Measurements from ENCODE around the gene COLEC11.
"Not testable (repeated sequence)": the region's sequence is repeated elsewhere in the genome, so short reads cannot be mapped to it uniquely, and the experiment has no call there.

COLEC11 gene

GRCh38 chr2:3625186-3625585 is 30.3 kb downstream of the COLEC11 start:
- DNase-seq (ENCODE audit: low read depth): no peak

DNA sequence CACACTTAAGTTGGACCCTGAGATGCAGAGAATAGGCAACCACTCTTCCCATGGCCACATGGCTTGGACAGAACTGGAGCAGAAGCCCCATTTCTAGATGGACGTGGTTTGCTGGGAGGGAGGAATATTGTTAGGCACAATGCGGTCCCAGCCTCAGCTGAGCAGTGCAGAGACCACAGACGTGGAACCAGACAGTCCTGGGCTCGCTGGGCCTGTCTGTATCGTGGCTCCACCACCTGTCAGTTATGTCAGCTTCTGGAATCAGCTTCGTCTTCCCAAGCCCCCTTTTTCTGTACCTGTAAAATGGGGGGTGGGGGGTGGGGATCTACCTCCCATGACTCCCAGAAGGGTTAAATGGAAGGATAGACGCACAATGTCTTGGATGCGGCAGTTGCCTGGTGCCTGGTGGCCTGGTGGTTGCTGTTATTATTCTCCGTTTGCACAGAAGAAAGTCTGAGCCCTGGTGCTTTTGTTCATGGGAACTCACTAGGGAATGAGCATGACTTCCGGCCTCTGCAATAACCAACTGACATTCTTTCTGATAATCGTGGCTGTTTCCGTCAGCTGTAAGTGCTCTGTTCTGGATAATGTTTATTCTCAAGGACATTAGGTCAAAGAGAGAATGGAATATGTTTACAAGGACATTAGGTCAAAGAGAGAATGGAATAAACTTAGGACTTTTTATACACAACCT is 31.4 kb downstream of the COLEC11 start:
- DNase-seq (ENCODE audit: low read depth): no peak

DNA sequence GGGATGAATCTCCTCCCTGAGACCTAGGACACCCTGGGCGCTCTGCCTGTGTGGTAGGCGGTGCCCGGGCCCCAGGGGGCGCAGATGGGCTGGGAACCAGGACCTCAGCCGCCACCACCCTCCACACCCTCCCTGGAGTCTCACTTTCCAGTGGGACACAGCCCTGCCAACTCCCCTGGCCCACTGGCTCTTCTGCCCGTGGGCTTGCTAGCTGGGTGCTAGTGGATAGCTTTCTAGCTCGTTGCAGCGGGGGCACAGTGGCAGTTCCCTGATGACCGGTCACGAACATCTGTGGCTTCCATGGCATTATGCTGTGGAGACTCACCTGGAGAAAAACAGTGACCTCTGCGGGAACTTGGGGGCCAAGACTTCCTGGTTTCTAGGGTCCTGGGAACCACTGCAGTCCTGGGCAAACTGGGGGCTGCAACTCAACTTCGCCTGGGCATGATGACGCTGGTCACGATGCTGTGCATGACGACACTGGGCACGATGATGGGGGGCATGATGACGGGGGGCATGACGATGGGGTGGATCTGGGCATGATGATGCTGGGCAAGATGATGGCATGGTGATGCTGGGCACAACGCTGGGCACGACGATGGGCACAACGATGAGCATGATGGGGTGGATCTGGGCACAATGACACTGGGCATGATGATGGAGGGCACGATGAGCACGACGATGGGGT is 32.0 kb downstream of the COLEC11 start:
- DNase-seq (ENCODE audit: low read depth): no peak

- no peak for DNase-seq (ENCODE audit: low read depth)
These were observed 32.7 kb downstream of the COLEC11 start for GRCh38 chr2:3627500-3628100.

- no peak for DNase-seq (ENCODE audit: low read depth)
These were observed 33.3 kb downstream of the COLEC11 start for GRCh38 chr2:3628241-3628679.

DNA sequence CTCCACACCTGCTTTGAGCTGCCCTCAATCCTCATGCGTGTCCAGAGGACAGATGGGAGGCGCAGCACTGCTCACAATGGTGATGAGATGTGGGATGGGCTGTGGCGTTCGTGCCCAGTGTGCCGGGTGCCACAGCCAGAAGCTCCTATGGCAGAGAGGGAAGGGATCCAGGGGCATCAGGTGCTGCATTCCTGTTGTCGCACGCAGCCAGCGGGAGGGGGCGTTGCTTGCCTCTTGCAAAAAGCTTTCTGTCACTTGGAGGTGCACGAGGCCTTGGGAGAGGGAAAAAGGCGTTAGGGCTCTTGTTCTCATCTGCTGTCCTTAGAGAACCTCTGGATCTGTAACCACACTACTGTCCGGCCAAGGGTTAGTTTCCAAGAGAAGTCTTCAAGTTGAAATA is 33.9 kb downstream of the COLEC11 start:
- DNase-seq (ENCODE audit: low read depth): no peak

DNA sequence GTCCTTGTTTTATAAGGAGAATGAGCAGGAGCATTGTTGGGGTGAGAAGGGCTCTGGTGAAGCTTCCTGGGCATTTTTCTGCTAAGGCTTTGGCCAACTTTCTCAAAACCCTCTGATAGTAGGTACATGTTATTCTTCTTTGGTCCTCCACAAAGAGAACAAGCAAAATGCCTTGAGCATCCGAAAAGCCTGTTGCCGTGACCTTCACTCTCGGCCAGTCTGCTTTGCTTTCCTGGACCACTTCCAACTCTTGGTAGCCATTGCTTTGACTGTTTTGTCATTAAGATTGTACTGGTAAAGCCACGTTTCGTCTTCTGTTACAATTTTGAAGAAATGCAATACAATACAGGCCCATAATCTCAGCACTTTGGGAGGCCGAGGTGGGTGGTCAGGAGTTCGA is 35.7 kb downstream of the COLEC11 start:
- no peak for DNase-seq (ENCODE audit: low read depth)

DNA sequence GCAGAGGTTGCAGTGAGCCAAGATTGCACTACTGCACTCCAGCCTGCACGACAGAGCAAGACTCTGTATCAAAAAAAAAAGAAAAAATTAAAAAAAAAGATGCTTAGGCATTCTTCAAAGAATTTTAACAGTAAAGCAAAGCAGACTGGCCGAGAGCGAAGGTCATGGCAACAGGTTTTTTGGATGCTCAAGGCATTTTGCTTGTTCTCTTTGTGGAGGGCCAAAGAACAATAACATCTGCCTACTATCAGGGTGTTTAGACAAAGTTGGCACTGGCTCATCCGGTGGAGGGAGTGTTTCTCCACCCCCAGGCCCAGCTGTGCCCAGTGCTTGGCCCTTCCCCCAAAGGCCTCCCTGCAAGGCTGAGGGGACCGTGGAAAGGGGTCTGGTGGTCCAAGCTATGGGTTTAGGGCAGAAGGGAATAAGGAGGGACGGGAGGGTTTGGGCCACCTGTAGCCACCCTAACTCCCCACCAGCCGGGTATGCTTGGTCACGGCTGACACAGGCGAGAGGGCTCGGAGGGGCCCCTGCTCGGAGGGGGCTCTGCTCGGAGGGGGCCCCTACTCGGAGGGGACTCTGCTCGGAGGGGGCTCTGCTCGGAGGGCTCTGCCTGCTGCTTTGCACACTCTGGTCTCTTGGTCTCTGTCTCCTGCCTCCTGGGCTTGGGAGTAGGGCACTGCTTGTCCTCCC is 36.4 kb downstream of the COLEC11 start:
- DNase-seq (ENCODE audit: low read depth): no peak

DNA sequence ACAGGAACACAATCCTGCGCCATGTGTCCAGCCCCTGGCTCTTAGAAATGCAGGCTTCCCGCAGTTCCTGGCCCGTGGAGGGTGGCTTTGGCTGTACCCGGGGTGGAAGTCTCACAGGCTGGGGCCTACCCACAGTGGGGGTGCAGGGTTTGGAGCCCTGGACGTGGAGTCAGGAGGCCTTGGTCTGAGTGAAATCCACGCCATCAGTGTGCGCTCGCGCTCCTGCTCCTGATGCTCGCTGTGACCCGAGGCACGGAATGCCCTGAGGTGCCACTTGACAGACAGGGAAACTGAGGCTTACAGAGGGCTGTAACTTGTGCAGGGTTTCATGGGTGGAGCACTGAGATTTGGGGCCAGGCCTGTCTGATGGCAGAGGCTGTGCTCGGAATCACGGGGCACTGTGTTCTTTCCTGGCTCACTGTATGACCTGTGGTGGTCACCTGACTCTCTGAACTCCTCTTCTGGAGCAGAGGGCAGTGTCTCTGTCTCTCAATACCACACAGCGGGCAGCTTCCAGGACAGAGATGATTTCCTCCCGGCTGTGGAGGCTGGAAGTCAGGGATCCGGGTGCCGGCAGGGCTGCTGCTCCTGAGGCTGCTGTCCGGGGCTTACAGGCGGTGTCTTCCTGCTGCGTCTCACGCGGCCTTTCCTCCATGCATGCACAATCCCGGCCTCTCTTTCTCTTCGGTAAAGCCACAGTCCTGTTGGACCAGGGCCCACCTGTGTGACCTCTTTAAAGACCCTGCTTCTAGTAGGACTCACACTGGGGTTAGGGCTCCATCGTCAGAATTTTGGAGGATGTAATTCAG is 37.1 kb downstream of the COLEC11 start:
- DNase-seq (ENCODE audit: low read depth): no peak

DNA sequence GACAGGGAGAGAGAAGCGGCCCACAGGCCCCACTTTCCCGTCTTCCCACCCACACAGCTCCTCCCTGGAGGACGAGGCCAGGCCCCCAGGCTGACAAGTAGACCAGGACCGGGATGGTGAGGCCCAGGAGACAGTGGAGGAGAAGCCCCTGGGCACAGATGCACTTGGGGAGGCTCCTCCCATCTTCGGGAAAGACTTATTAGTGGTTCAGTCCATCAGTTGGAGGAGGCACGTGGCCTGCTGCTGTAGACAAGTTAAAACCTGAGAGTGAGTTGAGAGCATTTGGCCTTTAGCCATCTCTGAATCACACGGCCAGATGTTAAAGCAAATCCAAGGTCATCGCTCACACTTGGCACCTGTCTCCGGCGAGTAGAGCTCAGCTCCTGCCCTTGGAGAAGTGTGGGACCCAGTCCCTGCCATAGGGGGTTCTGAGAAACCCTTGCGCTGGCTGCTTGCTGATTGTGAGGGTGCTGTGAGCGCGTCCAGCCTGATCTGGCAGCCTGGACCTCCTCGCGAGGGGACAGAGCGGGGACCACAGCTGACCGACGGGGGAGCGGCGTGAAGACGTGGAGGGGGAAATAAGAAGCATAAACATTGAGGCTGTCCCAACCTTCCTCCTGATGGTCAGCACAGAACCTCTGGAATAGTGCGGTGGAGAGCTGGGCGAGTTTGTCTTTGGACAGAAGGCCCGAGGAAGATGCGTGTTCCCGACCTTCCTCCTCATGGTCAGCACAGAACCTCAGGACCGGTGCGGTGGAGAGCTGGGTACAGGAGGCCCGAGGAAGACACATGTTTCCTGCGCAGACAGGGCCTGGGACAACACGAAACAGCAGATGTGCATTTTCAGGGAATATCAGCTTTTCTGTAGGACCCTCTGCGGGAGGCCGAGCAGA is 38.4 kb downstream of the COLEC11 start:
- DNase-seq (ENCODE audit: low read depth): no peak

GRCh38 chr2:3633982-3634595 is 39.2 kb downstream of the COLEC11 start:
- DNase-seq (ENCODE audit: low read depth): no peak

- DNase-seq (ENCODE audit: low read depth): no peak
These were observed 39.7 kb downstream of the COLEC11 start for GRCh38 chr2:3634596-3635121.

GRCh38 chr2:3635171-3635974 is 40.5 kb downstream of the COLEC11 start:
- DNase-seq (ENCODE audit: low read depth): no peak

DNA sequence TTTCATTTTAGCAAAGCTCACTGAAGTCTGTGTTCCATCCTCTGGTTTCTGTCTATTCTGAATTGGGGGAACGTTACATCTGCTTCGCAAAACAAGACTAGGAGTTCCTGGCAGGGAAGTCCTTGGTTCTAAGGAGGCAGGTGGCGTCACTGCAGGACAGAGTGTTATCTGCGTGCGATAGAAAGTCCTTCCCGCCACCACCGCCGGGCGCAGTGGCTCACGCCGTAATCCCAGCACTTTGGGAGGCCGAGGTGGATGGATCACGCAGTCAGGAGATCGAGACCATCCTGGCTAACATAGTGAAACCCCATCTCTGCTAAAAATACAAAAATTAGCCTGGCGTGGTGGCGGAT is 41.0 kb downstream of the COLEC11 start:
- not testable (repeated sequence) for DNase-seq (ENCODE audit: low read depth)

DNA sequence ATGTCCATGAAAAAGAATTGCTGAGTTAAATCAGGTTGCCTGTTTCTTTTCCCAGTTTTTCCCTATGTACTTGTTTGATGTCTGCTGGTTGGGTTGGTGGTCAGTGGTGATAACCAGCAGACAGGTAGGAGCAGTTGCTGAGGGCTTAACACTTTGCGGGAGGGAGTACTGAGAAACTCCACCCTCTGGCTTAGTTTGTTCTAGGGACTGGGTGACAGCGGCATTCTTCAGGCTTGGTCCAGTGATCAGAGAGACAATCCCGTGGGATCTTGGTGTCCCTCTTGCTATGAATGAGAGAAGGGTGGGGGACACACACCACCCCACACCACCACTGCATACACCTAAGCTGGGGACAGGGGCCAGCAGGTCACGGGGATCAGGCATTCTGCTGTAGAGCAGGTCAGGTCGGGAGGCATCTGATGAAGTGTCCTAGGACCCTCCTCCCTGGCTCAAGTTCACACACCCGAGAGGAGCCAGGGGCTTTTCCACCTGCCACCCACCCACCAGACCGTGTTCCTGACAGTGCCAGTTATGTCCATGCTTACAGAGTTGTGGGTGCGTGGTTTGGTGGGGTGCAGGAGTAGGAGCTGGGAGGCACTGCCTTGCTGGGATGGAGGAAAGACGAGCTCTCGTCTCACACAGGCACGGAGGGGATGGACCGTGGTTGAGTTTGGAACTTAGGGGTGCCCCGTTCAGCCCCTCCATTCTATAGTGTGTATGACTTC is 41.8 kb downstream of the COLEC11 start:
- no peak for DNase-seq (ENCODE audit: low read depth)

- DNase-seq (ENCODE audit: low read depth): no peak
These were observed 42.4 kb downstream of the COLEC11 start for GRCh38 chr2:3637311-3637675.

GRCh38 chr2:3637692-3638455 is 43.0 kb downstream of the COLEC11 start:
- DNase-seq (ENCODE audit: low read depth): no peak

GRCh38 chr2:3638456-3638810 is 43.5 kb downstream of the COLEC11 start:
- no peak for DNase-seq (ENCODE audit: low read depth)
